ENCODE results near the gene PTPRK. TPM values are rescaled to one million over a fixed set of nuclear protein-coding genes. Genes with fewer than 3 reads are reported as not detected.

The PTPRK gene
- total RNA-seq, 1 experiment from 2014 or later, result 53.8 TPM

DNA sequence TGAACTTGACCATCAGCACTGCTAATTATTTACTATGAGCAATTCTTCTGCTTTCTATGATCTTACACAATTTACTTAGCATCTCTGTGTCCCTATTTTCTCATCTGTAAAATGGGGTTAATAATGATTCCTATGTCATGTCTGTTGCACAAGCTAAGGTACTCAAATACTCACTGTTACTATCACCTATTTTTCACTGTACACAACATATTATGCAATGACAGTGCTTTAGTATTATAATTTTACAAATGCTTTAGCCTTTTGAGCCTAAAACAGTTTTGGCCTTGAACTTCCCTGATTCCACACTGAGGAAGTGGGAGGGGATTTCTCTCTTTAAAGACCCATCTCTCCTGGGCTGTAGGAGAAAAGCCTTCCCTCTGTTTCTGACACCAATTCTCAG lies 582.7 kb downstream of the PTPRK start:
- BruUV-seq (replicated peaks), result no TSS peak
- Histone ChIP-seq H3K9me3 (ENCODE audit: low read length) (no peaks in the 10 kb centered on the region), H3K27ac (ENCODE audit: low read length) (no peak overlapping the region; the same call in 1 of the 2 replicates), H3K27me3 (ENCODE audit: low read length) (no peaks in the 10 kb centered on the region), H4K20me1 (ENCODE audit: low read length) (no peaks in the 10 kb centered on the region), H3K4me1 (ENCODE audit: insufficient read depth, low read length) (peaks cover 24% of the 10 kb centered on the region), H3K9ac (ENCODE audit: low read length) (no peak overlapping the region), H3K79me2 (ENCODE audit: low read length) (no peaks in the 10 kb centered on the region), H3K4me2 (ENCODE audit: low read length) (no peak overlapping the region), H3K36me3 (ENCODE audit: low read depth, low read length) (no peaks in the 10 kb centered on the region), H2AFZ (ENCODE audit: low read length) (no peak overlapping the region), H3K4me3 (ENCODE audit: low read length) (no peak overlapping the region), H3K9me2 (replicated peaks; ENCODE audit: low read length) (no peaks in the 10 kb centered on the region), H3F3A (ENCODE audit: low read length, unreplicated experiment) (no peaks in the 10 kb centered on the region)
- intact Hi-C loops (cut with micrococcal nuclease), result no loop called here
- TF ChIP-seq, protein P1, sequence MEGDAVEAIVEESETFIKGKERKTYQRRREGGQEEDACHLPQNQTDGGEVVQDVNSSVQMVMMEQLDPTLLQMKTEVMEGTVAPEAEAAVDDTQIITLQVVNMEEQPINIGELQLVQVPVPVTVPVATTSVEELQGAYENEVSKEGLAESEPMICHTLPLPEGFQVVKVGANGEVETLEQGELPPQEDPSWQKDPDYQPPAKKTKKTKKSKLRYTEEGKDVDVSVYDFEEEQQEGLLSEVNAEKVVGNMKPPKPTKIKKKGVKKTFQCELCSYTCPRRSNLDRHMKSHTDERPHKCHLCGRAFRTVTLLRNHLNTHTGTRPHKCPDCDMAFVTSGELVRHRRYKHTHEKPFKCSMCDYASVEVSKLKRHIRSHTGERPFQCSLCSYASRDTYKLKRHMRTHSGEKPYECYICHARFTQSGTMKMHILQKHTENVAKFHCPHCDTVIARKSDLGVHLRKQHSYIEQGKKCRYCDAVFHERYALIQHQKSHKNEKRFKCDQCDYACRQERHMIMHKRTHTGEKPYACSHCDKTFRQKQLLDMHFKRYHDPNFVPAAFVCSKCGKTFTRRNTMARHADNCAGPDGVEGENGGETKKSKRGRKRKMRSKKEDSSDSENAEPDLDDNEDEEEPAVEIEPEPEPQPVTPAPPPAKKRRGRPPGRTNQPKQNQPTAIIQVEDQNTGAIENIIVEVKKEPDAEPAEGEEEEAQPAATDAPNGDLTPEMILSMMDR (conservative IDR thresholded peaks at IDR 0.05; ENCODE audit: low read depth, low read length), result no peak
- no peak for TF ChIP-seq EZH2phosphoT487 (IDR thresholded peaks at IDR 0.05; ENCODE audit: borderline replicate concordance, low read length)
- TF ChIP-seq EZH2 (IDR thresholded peaks at IDR 0.05; ENCODE audit: low read length, unreplicated experiment), result no peak
- ATAC-seq, result no peak
- DNase-seq, result no peak
- ChIA-PET CTCF (no interaction called here), POLR2A (ENCODE audit: unreplicated experiment) (no interaction called here)

DNA sequence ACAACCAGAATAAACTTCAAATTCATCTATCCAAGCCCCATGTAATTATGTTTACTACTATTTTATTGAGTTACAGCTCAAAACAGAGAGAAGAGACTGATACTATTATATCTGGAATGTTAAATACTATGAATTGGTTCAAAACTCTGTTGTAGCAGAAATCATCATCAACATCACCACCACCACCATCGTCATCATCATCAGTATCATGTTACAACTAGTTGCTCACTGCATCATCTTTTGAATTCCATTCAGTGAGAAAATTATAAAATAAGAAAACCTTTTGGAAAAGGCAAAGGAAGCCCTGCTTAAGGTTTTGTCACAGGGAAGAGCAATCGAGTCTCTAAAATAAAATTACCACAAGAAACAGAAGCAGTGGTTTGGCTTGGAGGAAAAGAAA lies 583.3 kb downstream of the PTPRK start:
- Histone ChIP-seq H3K9ac (ENCODE audit: low read length) (no peak overlapping the region), H3K9me3 (ENCODE audit: low read length) (no peaks in the 10 kb centered on the region), H3K9me2 (replicated peaks; ENCODE audit: low read length) (no peaks in the 10 kb centered on the region), H3K4me3 (ENCODE audit: low read length) (no peak overlapping the region), H3F3A (ENCODE audit: low read length, unreplicated experiment) (no peaks in the 10 kb centered on the region), H2AFZ (ENCODE audit: low read length) (no peak overlapping the region), H3K4me1 (ENCODE audit: insufficient read depth, low read length) (peaks cover 24% of the 10 kb centered on the region), H3K79me2 (ENCODE audit: low read length) (no peaks in the 10 kb centered on the region), H3K36me3 (ENCODE audit: low read depth, low read length) (no peaks in the 10 kb centered on the region), H3K27me3 (ENCODE audit: low read length) (no peaks in the 10 kb centered on the region), H3K27ac (ENCODE audit: low read length) (no peak overlapping the region), H3K4me2 (ENCODE audit: low read length) (no peak overlapping the region), H4K20me1 (ENCODE audit: low read length) (no peaks in the 10 kb centered on the region)
- no TSS peak for BruUV-seq (replicated peaks)
- ATAC-seq, result no peak
- ChIA-PET POLR2A (ENCODE audit: unreplicated experiment) (interaction anchor here (0.6 kb wide), 1 partner anchor 21 kb away, joined by 3 read pairs; no protein-coding TSS in a partner anchor), CTCF (no interaction called here)
- TF ChIP-seq EZH2phosphoT487 (IDR thresholded peaks at IDR 0.05; ENCODE audit: borderline replicate concordance, low read length), result no peak
- TF ChIP-seq, protein P1 (conservative IDR thresholded peaks at IDR 0.05; ENCODE audit: low read depth, low read length), result no peak
- no peak for TF ChIP-seq EZH2 (IDR thresholded peaks at IDR 0.05; ENCODE audit: low read length, unreplicated experiment)
- no peak for DNase-seq
- intact Hi-C loops (cut with micrococcal nuclease), result no loop called here

DNA sequence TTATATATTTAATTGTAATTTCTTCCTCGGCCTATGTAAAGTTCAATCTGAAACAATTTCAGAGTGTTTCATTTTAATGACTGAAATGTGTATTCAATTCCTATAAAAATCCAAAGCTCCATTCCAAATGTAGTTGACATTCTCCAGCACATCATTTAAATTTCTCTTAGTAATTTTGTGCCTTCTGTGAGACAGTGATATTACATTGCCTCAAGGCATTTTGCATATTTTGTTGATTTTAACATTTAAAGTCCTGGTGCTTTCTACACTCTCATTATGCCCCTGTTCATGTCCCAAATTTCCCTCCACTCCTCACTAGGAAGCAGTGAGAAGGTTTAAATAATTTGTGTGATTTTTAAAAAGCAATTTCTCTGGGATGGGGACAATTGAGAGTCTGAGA lies 585.4 kb downstream of the PTPRK start:
- ChIA-PET CTCF (no interaction called here), POLR2A (ENCODE audit: unreplicated experiment) (no interaction called here)
- Histone ChIP-seq H4K20me1 (ENCODE audit: low read length) (no peaks in the 10 kb centered on the region), H3K9ac (ENCODE audit: low read length) (no peak overlapping the region), H3K4me3 (ENCODE audit: low read length) (no peak overlapping the region), H3K9me3 (ENCODE audit: low read length) (no peaks in the 10 kb centered on the region), H3K9me2 (replicated peaks; ENCODE audit: low read length) (no peaks in the 10 kb centered on the region), H3F3A (ENCODE audit: low read length, unreplicated experiment) (no peaks in the 10 kb centered on the region), H3K4me2 (ENCODE audit: low read length) (no peak overlapping the region), H3K4me1 (ENCODE audit: insufficient read depth, low read length) (peaks cover 20% of the 10 kb centered on the region), H2AFZ (ENCODE audit: low read length) (no peak overlapping the region), H3K27me3 (ENCODE audit: low read length) (no peaks in the 10 kb centered on the region), H3K36me3 (ENCODE audit: low read depth, low read length) (no peaks in the 10 kb centered on the region), H3K27ac (ENCODE audit: low read length) (no peak overlapping the region), H3K79me2 (ENCODE audit: low read length) (no peaks in the 10 kb centered on the region)
- TF ChIP-seq EZH2 (IDR thresholded peaks at IDR 0.05; ENCODE audit: low read length, unreplicated experiment) (no peak), EZH2phosphoT487 (IDR thresholded peaks at IDR 0.05; ENCODE audit: borderline replicate concordance, low read length) (no peak)
- TF ChIP-seq, protein P1 (conservative IDR thresholded peaks at IDR 0.05; ENCODE audit: low read depth, low read length), result no peak
- ATAC-seq (no peak), DNase-seq (no peak)
- intact Hi-C loops (cut with micrococcal nuclease), result no loop called here
- BruUV-seq (replicated peaks), result no TSS peak

Data from PC-3 (cell line).